K562 (cell line): Measurements from ENCODE around the gene TBC1D20. TPM values are rescaled to one million over a fixed set of nuclear protein-coding genes. Genes with fewer than 3 reads are reported as not detected.

ENCODE experiments used
- ATAC-seq: fragments of 200-7000 bp; cut with Tn5 transposase; 3 replicates; pipeline ENCODE4 v1.9.1; 2020; ENCODE audit warnings: moderate library complexity
- BruUV-seq: library from RNA; stranded (reverse); fragments of 400-500 nt; replicated peaks from 2 replicates; lab custom pipeline; 2021; lab: Mats Ljungman, UMichigan
- CTCF ChIA-PET: fragments of 300-600 bp; formaldehyde crosslinking; extraction: SDS; loops from one replicate; lab custom pipeline; 2021; ENCODE audit warnings: low intra/inter-chr PET ratio; lab: Yijun Ruan, JAX
- POLR2A ChIA-PET: fragments of 300-600, 350-650 bp; sonication (Branson Sonifier 250); formaldehyde crosslinking; extraction: SDS; loops from one replicate; lab custom pipeline; 2021; ENCODE audit warnings: antibody characterized with exemption, inconsistent platforms; lab: Yijun Ruan, JAX
- DNase-seq, 4 experiments: peaks; one replicate each; pipeline versions ENCODE4 v3.0.0 to v3.0.0-alpha.2; 2011 to 2018; ENCODE audit warnings: low spot score in 3 of 4, mixed read lengths in 3 of 4; ENCODE audit errors: extremely low read depth in 1 of 4
- FAIRE-seq: peaks from 2 replicates; lab custom pipeline; 2011; peaks lifted over from hg19 to GRCh38; lab: Jason Lieb, UNC
- H2AFZ ChIP-seq: 2 replicates; pipeline ENCODE4 v1.6.0; 2011; ENCODE audit warnings: low read depth, low read length, control low read depth, inconsistent platforms
- H3K27ac ChIP-seq: fragments of 200-600 bp; 3 replicates; pipeline ENCODE4 v1.8.0; 2011; ENCODE audit warnings: low read depth, mild to moderate bottlenecking, control low read depth, inconsistent platforms, low read length, moderate library complexity, mixed read lengths; ENCODE audit errors: extremely low read depth
- H3K27me3 ChIP-seq, 2 experiments: fragments of 300-600 bp in 1 of 2; 2 replicates in 1 of 2; 3 replicates in 1 of 2; pipeline versions ENCODE4 v1.6.0 to v1.8.0; 2011; ENCODE audit warnings: inconsistent platforms in 2 of 2, low read length in 2 of 2, mild to moderate bottlenecking in 1 of 2, mixed read lengths in 1 of 2, moderate library complexity in 1 of 2; ENCODE audit not compliant: control insufficient read depth in 2 of 2, insufficient read depth in 2 of 2
- H3K36me3 ChIP-seq: fragments of 300-600 bp; 3 replicates; pipeline ENCODE4 v1.8.0; 2011; ENCODE audit warnings: mild to moderate bottlenecking, low read length, inconsistent platforms; ENCODE audit not compliant: control insufficient read depth, insufficient read depth
- H3K4me1 ChIP-seq, 2 experiments: fragments of 200-600 bp in 1 of 2; replicated peaks in 1 of 2; 2 replicates in 1 of 2; 3 replicates in 1 of 2; pipeline versions ENCODE4 v1.5.1 to v1.8.0; 2011; ENCODE audit warnings: inconsistent platforms in 2 of 2, low read length in 2 of 2, mild to moderate bottlenecking in 1 of 2, mixed read lengths in 1 of 2, moderate library complexity in 1 of 2; ENCODE audit not compliant: control insufficient read depth in 2 of 2, insufficient read depth in 2 of 2
- H3K4me2 ChIP-seq: 2 replicates; pipeline ENCODE4 v1.6.1; 2011; ENCODE audit warnings: low read length, control low read depth, inconsistent platforms, mixed read lengths; ENCODE audit not compliant: insufficient read depth
- H3K4me3 ChIP-seq: fragments of 200-600 bp; sonication (generic), shearing (Covaris generic); 2 replicates; pipeline ENCODE4 v1.5.1; 2016; ENCODE audit warnings: control low read depth, inconsistent platforms
- H3K79me2 ChIP-seq: fragments of 200-600 bp; 3 replicates; pipeline ENCODE4 v1.8.0; 2011; ENCODE audit warnings: low read length, inconsistent platforms; ENCODE audit not compliant: control insufficient read depth, insufficient read depth
- H3K9ac ChIP-seq, 2 experiments: 2 replicates each; pipeline versions ENCODE4 v1.6.0 to v1.6.1; 2011; ENCODE audit warnings: low read depth in 2 of 2, low read length in 2 of 2, control low read depth in 1 of 2, inconsistent platforms in 1 of 2, mild to moderate bottlenecking in 1 of 2, mixed read lengths in 1 of 2; ENCODE audit not compliant: insufficient read depth in 1 of 2
- H3K9me1 ChIP-seq: one replicate; pipeline ENCODE4 v1.6.0; 2011; ENCODE audit warnings: inconsistent platforms, mild to moderate bottlenecking, low read length, moderate library complexity; ENCODE audit not compliant: control insufficient read depth, insufficient read depth
- H3K9me3 ChIP-seq: replicated peaks from 2 replicates; pipeline ENCODE4 v1.5.1; 2011; ENCODE audit warnings: low read depth, low read length, inconsistent platforms; ENCODE audit not compliant: control insufficient read depth, insufficient read depth
- H4K20me1 ChIP-seq: replicated peaks from 2 replicates; pipeline ENCODE4 v1.6.1; 2011; ENCODE audit warnings: low read length, inconsistent platforms, mixed read lengths; ENCODE audit not compliant: control insufficient read depth, insufficient read depth
- CBFA2T2 ChIP-seq: fragments of 450-650 bp; conservative IDR thresholded peaks from 2 replicates; pipeline ENCODE4 v1.6.1; 2017; ENCODE audit warnings: mild to moderate bottlenecking
- PCBP1 ChIP-seq: fragments of 200-400 bp; formaldehyde crosslinking; IDR thresholded peaks from 2 replicates; pipeline ENCODE4 v1.6.1; 2018; ENCODE audit warnings: mild to moderate bottlenecking, low read depth, low read length; ENCODE audit not compliant: poor library complexity, severe bottlenecking
- POLR2G ChIP-seq: fragments of 200-400 bp; formaldehyde crosslinking; IDR thresholded peaks from 2 replicates; pipeline ENCODE4 v1.6.1; 2017; ENCODE audit warnings: low read depth, mild to moderate bottlenecking, antibody characterized with exemption, low read length, moderate library complexity
- RBM39 ChIP-seq: fragments of 200-400 bp; formaldehyde crosslinking; optimal IDR thresholded peaks from 2 replicates; pipeline ENCODE3; 2018; ENCODE audit warnings: low read depth, low read length
- ZNF282 ChIP-seq: sonication (generic); formaldehyde crosslinking; IDR thresholded peaks from 2 replicates; pipeline ENCODE4 v1.8.1; 2023; ENCODE audit warnings: missing genetic modification reagents
- WGBS: fragments of 100-300 bp; shearing (Covaris generic); methylation state at CpG from one replicate; pipeline ENCODE4 v1.1.6; 2016; ENCODE audit warnings: low coverage, mixed read lengths; ENCODE audit not compliant: insufficient coverage; ENCODE audit errors: missing lambda C conversion rate; 5-methylcytosine and 5-hydroxymethylcytosine counted together
- in situ Hi-C: fragments of 300-500 bp; cut with MboI; formaldehyde crosslinking; loops from 4 replicates; pipeline ENCODE4 v1.15.0; 2018; ENCODE audit warnings: inconsistent platforms, mixed read lengths
- intact Hi-C: fragments of 100-400 bp; cut with micrococcal nuclease; formaldehyde crosslinking; loops from 2 replicates; pipeline ENCODE4 v1.14.2; 2022
- polyA plus RNA-seq, 8 experiments: library from polyadenylated mRNA; depleted of rRNA in 4 of 8; stranded (reverse) in 5 of 8; unstranded in 3 of 8; fragments of >200 nt; fragmentation: Nextera tagmentation in 2 of 8; fragmentation: Illumina TruSeq in 1 of 8; extraction: Ambion mirVana in 2 of 8; extraction: Trizol in 1 of 8; gene quantifications; 2 replicates each; pipeline versions ENCODE4 v1.2.1 to v1.2.3, GENCODE V29; 2011 to 2014; ENCODE audit warnings: inconsistent platforms in 1 of 8, missing spikeins in 1 of 8
- total RNA-seq, 7 experiments: library from RNA; depleted of rRNA in 6 of 7; stranded (reverse); fragments of >200 nt in 6 of 7; fragmentation: Illumina TruSeq in 2 of 7; extraction: Trizol in 2 of 7; gene quantifications; 2 replicates each; pipeline versions ENCODE4 v1.2.1 to v1.2.3, GENCODE V29; 2011 to 2021; ENCODE audit warnings: low replicate concordance in 1 of 7

The TBC1D20 gene
- total and polyA plus RNA-seq, 9 of the 15 experiments (the other 6 are each of a cell fraction or from before 2014, with no cell fraction given): 7.0 to 25.3 (median 15.1) TPM

DNA sequence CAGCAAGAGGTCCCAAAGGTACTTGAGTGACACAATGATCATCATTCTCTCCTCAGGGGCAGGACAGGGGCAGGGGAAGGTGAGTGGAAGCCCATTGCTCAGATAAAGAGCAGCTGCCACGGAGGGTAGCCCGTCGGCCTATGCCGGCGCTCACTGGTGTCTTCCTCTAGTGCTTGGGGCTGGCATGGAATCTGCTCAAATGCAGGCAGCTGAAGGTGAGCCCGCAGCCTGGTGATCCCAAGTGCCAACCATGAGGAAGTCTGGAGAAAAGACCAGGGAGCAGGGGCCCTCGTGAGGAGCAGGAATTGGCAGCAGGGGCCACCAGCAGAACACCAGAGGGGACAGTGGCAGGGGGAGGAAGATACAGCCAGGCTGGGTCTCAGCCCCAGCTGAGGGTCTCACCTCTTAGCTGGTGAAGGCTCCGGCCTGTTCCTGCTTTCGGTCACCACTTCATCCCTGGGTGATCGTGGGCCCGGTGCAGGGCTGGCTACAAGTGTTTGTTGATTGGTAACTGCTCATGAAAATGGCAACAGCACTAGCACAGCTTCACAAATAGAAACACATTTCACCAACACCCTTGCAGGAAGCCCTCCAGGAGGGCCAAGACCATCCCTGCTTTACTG, 29.5 kb downstream of the TBC1D20 start:
- Histone ChIP-seq H3K9ac (no peak overlapping the region), H2AFZ (no peak overlapping the region), H3K4me1 (peaks cover 0 to 20% of the 10 kb centered on the region in 2 experiments; a peak in 2 of 5 replicates), H3K27ac (peak overlapping the region; percentile 30; the same call in 1 of the 3 replicates), H3K36me3 (peaks cover 46% of the 10 kb centered on the region), H3K27me3 (no peaks in the 10 kb centered on the region), H3K4me2 (no peak overlapping the region), H3K4me3 (no peak overlapping the region), H3K9me3 (no peaks in the 10 kb centered on the region), H3K79me2 (no peaks in the 10 kb centered on the region), H3K9me1 (peaks cover 3% of the 10 kb centered on the region), H4K20me1 (no peaks in the 10 kb centered on the region)
- TF ChIP-seq POLR2G: peak; percentile 66; the same call in 1 of the 2 replicates
- no peak for TF ChIP-seq ZNF282 (CRISPR knock-in tag)
- TF ChIP-seq CBFA2T2: no peak
- TF ChIP-seq RBM39: no peak
- no peak for TF ChIP-seq PCBP1
- FAIRE-seq (no peak), DNase-seq (no peak), ATAC-seq (no peak)
- intact Hi-C loops: no loop called here
- ChIA-PET POLR2A (interaction anchor here (0.8 to 1.8 kb wide), 4 partner anchors 11 to 52 kb away, joined by 3 to 7 read pairs (median 4); partner anchors contain the start of gene TRIB3), CTCF (interaction anchor here (2.1 to 4.0 kb wide), 2 partner anchors 46 to 77 kb away, joined by 10 to 27 read pairs; no protein-coding TSS in a partner anchor)
- in situ Hi-C loops: no loop called here
- no TSS peak for BruUV-seq
- 93% methylated on average over 7 of the region's 11 CpGs for WGBS
